Ovary (tissue), 3 donors: ENCODE data around the gene ATPAF1.

ENCODE experiments used
- EP300 ChIP-seq: sonication (generic); formaldehyde crosslinking; IDR thresholded peaks from one replicate; pipeline ENCODE4 v1.6.1; 2017; ENCODE audit warnings: antibody characterized with exemption
- POLR2A ChIP-seq: fragments of 450-650 bp; IDR thresholded peaks from one replicate; pipeline ENCODE4 v1.6.1; 2017; ENCODE audit warnings: antibody characterized with exemption, mild to moderate bottlenecking, moderate library complexity
- TF ChIP-seq, protein P1 (sequence below), 3 donors: fragments of 450-650 bp in 2 of 3; fragments of 200-600 bp in 1 of 3; IDR thresholded peaks; one replicate each; pipeline versions ENCODE4 v1.5.1 to v1.8.0; 2016 to 2022; ENCODE audit warnings: antibody characterized with exemption in 3 of 3, mild to moderate bottlenecking in 1 of 3
- donor health status: DM: no; HTN: no; CAD: no.

- TF ChIP-seq, protein P1, sequence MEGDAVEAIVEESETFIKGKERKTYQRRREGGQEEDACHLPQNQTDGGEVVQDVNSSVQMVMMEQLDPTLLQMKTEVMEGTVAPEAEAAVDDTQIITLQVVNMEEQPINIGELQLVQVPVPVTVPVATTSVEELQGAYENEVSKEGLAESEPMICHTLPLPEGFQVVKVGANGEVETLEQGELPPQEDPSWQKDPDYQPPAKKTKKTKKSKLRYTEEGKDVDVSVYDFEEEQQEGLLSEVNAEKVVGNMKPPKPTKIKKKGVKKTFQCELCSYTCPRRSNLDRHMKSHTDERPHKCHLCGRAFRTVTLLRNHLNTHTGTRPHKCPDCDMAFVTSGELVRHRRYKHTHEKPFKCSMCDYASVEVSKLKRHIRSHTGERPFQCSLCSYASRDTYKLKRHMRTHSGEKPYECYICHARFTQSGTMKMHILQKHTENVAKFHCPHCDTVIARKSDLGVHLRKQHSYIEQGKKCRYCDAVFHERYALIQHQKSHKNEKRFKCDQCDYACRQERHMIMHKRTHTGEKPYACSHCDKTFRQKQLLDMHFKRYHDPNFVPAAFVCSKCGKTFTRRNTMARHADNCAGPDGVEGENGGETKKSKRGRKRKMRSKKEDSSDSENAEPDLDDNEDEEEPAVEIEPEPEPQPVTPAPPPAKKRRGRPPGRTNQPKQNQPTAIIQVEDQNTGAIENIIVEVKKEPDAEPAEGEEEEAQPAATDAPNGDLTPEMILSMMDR (IDR thresholded peaks at IDR 0.05) = no peak
- TF ChIP-seq POLR2A = no peak
- TF ChIP-seq EP300 = no peak
Measured at GRCh38 chr1:46671554-46671953, 3.4 kb upstream of the ATPAF1 start, which contains the start of gene TEX38.
